OCI-LY3 (cell line): ENCODE measurements around the gene SGPP2.

Source experiments
- EZH2phosphoT487 ChIP-seq: fragments of 200-600 bp; shearing (Covaris generic); IDR thresholded peaks from 2 replicates; pipeline ENCODE4 v1.6.1; 2018; ENCODE audit warnings: antibody characterized with exemption, mixed run types, low read depth
- TF ChIP-seq, protein P1 (sequence below): fragments of 200-600, 300-600 bp; sonication (generic); IDR thresholded peaks from 2 replicates; pipeline ENCODE4 v1.5.1; 2014; ENCODE audit warnings: antibody characterized with exemption, low read length, low read depth

GRCh38 chr2:222504719-222505118, 80.4 kb downstream of the SGPP2 start:
- TF ChIP-seq, protein P1, sequence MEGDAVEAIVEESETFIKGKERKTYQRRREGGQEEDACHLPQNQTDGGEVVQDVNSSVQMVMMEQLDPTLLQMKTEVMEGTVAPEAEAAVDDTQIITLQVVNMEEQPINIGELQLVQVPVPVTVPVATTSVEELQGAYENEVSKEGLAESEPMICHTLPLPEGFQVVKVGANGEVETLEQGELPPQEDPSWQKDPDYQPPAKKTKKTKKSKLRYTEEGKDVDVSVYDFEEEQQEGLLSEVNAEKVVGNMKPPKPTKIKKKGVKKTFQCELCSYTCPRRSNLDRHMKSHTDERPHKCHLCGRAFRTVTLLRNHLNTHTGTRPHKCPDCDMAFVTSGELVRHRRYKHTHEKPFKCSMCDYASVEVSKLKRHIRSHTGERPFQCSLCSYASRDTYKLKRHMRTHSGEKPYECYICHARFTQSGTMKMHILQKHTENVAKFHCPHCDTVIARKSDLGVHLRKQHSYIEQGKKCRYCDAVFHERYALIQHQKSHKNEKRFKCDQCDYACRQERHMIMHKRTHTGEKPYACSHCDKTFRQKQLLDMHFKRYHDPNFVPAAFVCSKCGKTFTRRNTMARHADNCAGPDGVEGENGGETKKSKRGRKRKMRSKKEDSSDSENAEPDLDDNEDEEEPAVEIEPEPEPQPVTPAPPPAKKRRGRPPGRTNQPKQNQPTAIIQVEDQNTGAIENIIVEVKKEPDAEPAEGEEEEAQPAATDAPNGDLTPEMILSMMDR, result no peak
- TF ChIP-seq EZH2phosphoT487, result no peak
